OCI-LY1 (cell line): ENCODE measurements around the gene N4BP2L1.

Experiments
- H2AFZ ChIP-seq: fragments of 200-600 bp; sonication (generic), shearing (Covaris generic); 2 replicates; pipeline ENCODE4 v1.6.0; 2014; ENCODE audit warnings: antibody characterized with exemption, mild to moderate bottlenecking, low read length
- H3F3A ChIP-seq: fragments of 200-600 bp; sonication (generic), shearing (Covaris generic); 2 replicates; pipeline ENCODE4 v1.6.0; 2014; ENCODE audit warnings: mild to moderate bottlenecking, antibody characterized with exemption, low read length, moderate library complexity; ENCODE audit not compliant: insufficient read depth
- H3K27ac ChIP-seq: fragments of 200-600 bp; sonication (generic); 2 replicates; pipeline ENCODE4 v1.5.1; 2014; ENCODE audit warnings: low read length, mixed run types, mild to moderate bottlenecking, low read depth; ENCODE audit not compliant: poor library complexity, severe bottlenecking
- H3K27me3 ChIP-seq: fragments of 200-600 bp; sonication (generic); 2 replicates; pipeline ENCODE4 v1.6.0; 2014; ENCODE audit warnings: antibody characterized with exemption, mild to moderate bottlenecking, low read length, moderate library complexity; ENCODE audit not compliant: insufficient read depth
- H3K36me3 ChIP-seq: fragments of 200-600 bp; sonication (generic); 2 replicates; pipeline ENCODE4 v1.6.1; 2014; ENCODE audit warnings: mild to moderate bottlenecking, antibody characterized with exemption, low read length, moderate library complexity, mixed read lengths; ENCODE audit not compliant: insufficient read depth
- H3K4me1 ChIP-seq: fragments of 200-600 bp; sonication (generic); 2 replicates; pipeline ENCODE4 v1.5.1; 2014; ENCODE audit warnings: mild to moderate bottlenecking, low read length, moderate library complexity; ENCODE audit not compliant: insufficient read depth, severe bottlenecking
- H3K4me2 ChIP-seq: fragments of 200-600 bp; sonication (generic), shearing (Covaris generic); 2 replicates; pipeline ENCODE4 v1.6.1; 2014; ENCODE audit warnings: low read length
- H3K4me3 ChIP-seq: fragments of 200-600 bp; sonication (generic); 2 replicates; pipeline ENCODE4 v1.5.1; 2014; ENCODE audit warnings: low read length, low read depth, mild to moderate bottlenecking, mixed read lengths; ENCODE audit not compliant: poor library complexity, severe bottlenecking
- H3K79me2 ChIP-seq: fragments of 200-600 bp; shearing (Covaris generic); 2 replicates; pipeline ENCODE4 v1.6.1; 2016; ENCODE audit warnings: mixed run types, low read length, mixed read lengths; ENCODE audit not compliant: insufficient read depth
- H3K9ac ChIP-seq: fragments of 200-600 bp; sonication (generic), shearing (Covaris generic); 2 replicates; pipeline ENCODE4 v1.6.1; 2014; ENCODE audit warnings: mild to moderate bottlenecking, low read length, mixed read lengths
- H3K9me2 ChIP-seq: fragments of 200-600 bp; sonication (generic), shearing (Covaris generic); 2 replicates; pipeline ENCODE4 v1.6.1; 2014; ENCODE audit warnings: low read depth, mild to moderate bottlenecking, low read length, mixed read lengths
- H3K9me3 ChIP-seq: fragments of 200-600 bp; shearing (Covaris generic); 2 replicates; pipeline ENCODE4 v1.6.1; 2014; ENCODE audit warnings: low read length, mixed read lengths
- H4K20me1 ChIP-seq: fragments of 200-600 bp; sonication (generic), shearing (Covaris generic); 2 replicates; pipeline ENCODE4 v1.6.0; 2016; ENCODE audit warnings: mild to moderate bottlenecking, low read length; ENCODE audit not compliant: insufficient read depth
- EZH2 ChIP-seq: fragments of 200-600 bp; sonication (generic), shearing (Covaris generic); IDR thresholded peaks from 2 replicates; pipeline ENCODE4 v1.8.0; 2017; ENCODE audit warnings: borderline replicate concordance, mixed run types, mild to moderate bottlenecking, antibody characterized with exemption, low read length, moderate library complexity, mixed read lengths
- TF ChIP-seq, protein P1 (sequence below): fragments of 200-600 bp; sonication (generic), shearing (Covaris generic); IDR thresholded peaks from 2 replicates; pipeline ENCODE4 v1.5.1; 2017; ENCODE audit warnings: mild to moderate bottlenecking, antibody characterized with exemption, low read length, moderate library complexity, mixed read lengths

N4BP2L1 gene

GRCh38 chr13:32471187-32471922, 43.4 kb upstream of the N4BP2L1 start:
- H2AFZ ChIP-seq = peak overlapping the region; percentile 57; the same call in 1 of the 2 replicates
- no peaks in the 10 kb centered on the region for H3F3A ChIP-seq
- no peak overlapping the region for H3K4me2 ChIP-seq
- no peak overlapping the region for H3K4me3 ChIP-seq
- no peaks in the 10 kb centered on the region for H3K27me3 ChIP-seq
- no peaks in the 10 kb centered on the region for H3K9me2 ChIP-seq
- H3K9ac ChIP-seq = no peak overlapping the region
- no peaks in the 10 kb centered on the region for H3K36me3 ChIP-seq
- no peaks in the 10 kb centered on the region for H3K9me3 ChIP-seq
- no peaks in the 10 kb centered on the region for H3K79me2 ChIP-seq
- peaks cover 10% of the 10 kb centered on the region for H3K4me1 ChIP-seq
- H3K27ac ChIP-seq = peak overlapping the region; percentile 27
- no peaks in the 10 kb centered on the region for H4K20me1 ChIP-seq
- no peak for TF ChIP-seq EZH2
- TF ChIP-seq, protein P1, sequence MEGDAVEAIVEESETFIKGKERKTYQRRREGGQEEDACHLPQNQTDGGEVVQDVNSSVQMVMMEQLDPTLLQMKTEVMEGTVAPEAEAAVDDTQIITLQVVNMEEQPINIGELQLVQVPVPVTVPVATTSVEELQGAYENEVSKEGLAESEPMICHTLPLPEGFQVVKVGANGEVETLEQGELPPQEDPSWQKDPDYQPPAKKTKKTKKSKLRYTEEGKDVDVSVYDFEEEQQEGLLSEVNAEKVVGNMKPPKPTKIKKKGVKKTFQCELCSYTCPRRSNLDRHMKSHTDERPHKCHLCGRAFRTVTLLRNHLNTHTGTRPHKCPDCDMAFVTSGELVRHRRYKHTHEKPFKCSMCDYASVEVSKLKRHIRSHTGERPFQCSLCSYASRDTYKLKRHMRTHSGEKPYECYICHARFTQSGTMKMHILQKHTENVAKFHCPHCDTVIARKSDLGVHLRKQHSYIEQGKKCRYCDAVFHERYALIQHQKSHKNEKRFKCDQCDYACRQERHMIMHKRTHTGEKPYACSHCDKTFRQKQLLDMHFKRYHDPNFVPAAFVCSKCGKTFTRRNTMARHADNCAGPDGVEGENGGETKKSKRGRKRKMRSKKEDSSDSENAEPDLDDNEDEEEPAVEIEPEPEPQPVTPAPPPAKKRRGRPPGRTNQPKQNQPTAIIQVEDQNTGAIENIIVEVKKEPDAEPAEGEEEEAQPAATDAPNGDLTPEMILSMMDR = no peak

- H3K27me3 ChIP-seq = no peaks in the 10 kb centered on the region
- H3K36me3 ChIP-seq = no peaks in the 10 kb centered on the region
- H3K9me3 ChIP-seq = no peaks in the 10 kb centered on the region
- H3K27ac ChIP-seq = no peak overlapping the region
- no peak for TF ChIP-seq EZH2
- TF ChIP-seq, protein P1 = no peak
- no peak overlapping the region for H3K9ac ChIP-seq
- no peaks in the 10 kb centered on the region for H4K20me1 ChIP-seq
- no peak overlapping the region for H3K4me3 ChIP-seq
- H3K4me1 ChIP-seq = peaks cover 10% of the 10 kb centered on the region
- no peak overlapping the region for H3K4me2 ChIP-seq
- H3K9me2 ChIP-seq = no peaks in the 10 kb centered on the region
- H2AFZ ChIP-seq = no peak overlapping the region
- no peaks in the 10 kb centered on the region for H3F3A ChIP-seq
- no peaks in the 10 kb centered on the region for H3K79me2 ChIP-seq
These were observed 40.7 kb upstream of the N4BP2L1 start for GRCh38 chr13:32468502-32469142.

- Histone ChIP-seq H3K79me2 (no peaks in the 10 kb centered on the region), H3K27ac (no peak overlapping the region), H3K9ac (no peak overlapping the region), H3K4me2 (no peak overlapping the region), H3K9me2 (no peaks in the 10 kb centered on the region), H3K9me3 (peaks cover 2% of the 10 kb centered on the region; the same call in 1 of the 2 replicates), H3F3A (no peaks in the 10 kb centered on the region), H3K27me3 (no peaks in the 10 kb centered on the region), H3K4me3 (no peak overlapping the region), H3K36me3 (no peaks in the 10 kb centered on the region), H2AFZ (no peak overlapping the region), H4K20me1 (no peaks in the 10 kb centered on the region), H3K4me1 (no peaks in the 10 kb centered on the region)
- no peak for TF ChIP-seq EZH2
- TF ChIP-seq, protein P1 = no peak
These were observed 28.7 kb upstream of the N4BP2L1 start for GRCh38 chr13:32456591-32456990.
